ENCODE measurements around the gene FHDC1.

- no peak for TF ChIP-seq CTCF (IDR thresholded peaks at IDR 0.05)
- no peak for TF ChIP-seq ZFX (IDR thresholded peaks at IDR 0.05; ENCODE audit: borderline replicate concordance)
Observed at GRCh38 chr4:152951348-152951747, 15.2 kb downstream of the FHDC1 start.
